Stimulated activated CD4-positive, alpha-beta T cell treated with anti-CD3 and anti-CD28 coated beads, Interleukin-12 subunit alpha, Interleukin-12 subunit beta, amount 100 ng/mL, for 48 hours (primary cell): ENCODE data around the gene PLEKHA1.

Experiments
- DNase-seq, 3 donors: peaks; one replicate each; pipeline ENCODE4 v3.0.0-alpha.2; 2020; ENCODE audit warnings: low read depth in 2 of 3, low spot score in 1 of 3

PLEKHA1 gene

DNA sequence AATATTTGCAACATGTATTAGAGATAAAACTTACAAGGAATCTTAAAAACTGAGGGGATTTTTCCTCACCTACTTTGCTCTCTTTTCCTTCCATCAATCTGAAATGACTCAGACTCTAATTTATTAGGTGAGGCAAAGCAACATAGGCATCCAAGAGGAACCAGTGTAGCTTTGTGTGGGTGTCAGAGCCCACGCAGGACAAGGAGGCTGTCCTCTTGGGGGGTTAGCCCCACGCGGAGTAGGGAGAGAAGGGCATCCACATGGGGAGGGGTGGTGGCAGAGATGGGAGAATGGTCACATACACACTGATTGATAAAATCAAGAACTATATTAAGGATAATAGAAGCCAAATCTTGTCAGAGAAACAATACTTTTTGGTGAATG is 46.1 kb downstream of the PLEKHA1 start:
- no peak for DNase-seq

DNA sequence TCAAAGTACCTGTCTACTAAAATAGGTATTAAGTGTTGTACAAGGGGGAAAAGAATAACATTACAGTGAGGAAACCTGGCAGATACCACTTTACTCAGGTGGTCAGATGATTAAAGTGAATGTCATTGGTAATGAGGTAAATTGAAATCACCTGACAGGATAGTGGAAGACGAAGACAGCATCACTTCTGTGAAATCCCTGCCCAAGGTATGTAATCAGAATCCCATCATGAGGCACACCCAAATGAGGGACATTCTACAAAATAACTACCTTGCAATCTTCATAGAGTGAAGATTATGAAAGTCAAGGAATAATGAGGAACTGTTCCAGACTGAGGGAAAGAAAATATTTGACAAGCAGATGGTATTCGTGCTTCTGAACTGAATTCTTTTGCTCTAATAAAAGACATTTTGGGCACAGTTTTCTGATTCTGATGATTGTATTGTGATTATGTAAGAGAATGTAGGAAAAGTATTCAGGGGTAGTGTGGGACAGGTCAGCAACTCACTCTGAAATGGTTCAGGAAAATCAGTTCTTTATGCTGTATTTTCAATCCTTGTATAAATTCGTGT is 46.6 kb downstream of the PLEKHA1 start:
- DNase-seq: no peak

DNA sequence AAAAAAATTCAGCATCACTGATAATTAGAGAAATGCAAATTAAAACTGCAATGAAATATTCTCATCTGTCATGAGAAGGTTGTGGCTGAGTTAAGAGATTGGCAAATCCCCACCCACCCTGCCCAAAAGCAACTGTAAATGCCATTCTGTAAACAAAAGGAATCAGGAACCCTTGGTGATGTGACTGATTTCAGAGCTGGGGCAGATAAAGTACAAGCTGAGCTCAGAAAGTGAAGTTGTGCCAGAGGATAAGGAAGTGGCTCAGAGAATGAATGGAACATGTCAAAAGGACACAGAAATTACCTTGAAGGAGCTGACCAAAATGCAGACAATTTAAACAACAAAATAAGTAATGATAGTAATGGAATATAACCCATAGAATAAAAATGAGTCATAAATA is 47.2 kb downstream of the PLEKHA1 start:
- DNase-seq: no peak

DNA sequence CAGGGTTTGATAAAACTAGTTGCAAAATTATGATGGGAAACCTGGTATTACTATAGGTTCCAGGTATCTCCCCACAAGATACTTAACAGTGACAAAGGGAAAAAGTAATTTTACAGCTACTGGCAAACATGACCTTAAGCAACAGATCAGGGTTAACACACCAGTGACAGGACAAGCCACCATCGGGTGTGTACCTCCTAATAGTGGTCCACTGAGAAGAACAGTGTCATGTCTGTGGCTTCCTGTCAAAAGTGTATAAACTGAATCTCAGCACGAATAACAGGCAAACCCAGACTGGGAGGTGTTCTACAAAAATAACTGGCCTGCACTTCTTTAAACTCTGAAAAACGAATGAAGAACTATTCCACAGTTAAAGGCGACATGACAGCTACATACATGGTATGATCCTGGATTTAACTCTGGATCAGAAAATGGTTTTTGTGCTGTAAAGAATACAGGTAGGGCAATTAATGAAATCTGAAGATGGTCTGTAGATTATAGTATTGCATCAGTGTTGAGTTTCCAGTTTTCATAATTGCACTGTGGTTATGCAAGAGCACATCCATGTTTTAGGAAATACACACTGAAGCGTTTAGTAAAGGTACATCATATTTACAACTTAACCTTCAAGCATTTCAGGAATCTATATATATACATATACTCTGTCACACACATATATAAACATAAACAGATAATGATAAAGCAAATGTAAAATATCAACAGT is 47.9 kb downstream of the PLEKHA1 start:
- no peak for DNase-seq

DNA sequence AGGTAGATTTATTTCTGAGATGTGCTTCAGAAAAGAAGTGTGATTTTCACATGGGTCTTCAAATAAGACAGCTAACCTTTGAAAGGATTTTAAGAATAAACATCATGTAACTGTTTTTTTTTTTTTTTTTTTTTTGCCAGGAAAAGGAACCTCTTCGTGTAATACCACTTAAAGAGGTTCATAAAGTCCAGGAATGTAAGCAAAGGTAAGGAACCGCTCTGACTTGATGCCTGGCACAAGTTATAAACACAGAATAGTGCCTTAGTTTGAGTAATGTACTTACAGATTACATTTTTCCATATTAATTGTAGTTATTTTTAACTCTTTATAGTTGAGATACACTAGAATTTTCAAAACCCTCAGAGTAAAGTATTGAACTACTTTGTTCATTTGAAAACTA is 49.6 kb downstream of the PLEKHA1 start:
- no peak for DNase-seq

DNA sequence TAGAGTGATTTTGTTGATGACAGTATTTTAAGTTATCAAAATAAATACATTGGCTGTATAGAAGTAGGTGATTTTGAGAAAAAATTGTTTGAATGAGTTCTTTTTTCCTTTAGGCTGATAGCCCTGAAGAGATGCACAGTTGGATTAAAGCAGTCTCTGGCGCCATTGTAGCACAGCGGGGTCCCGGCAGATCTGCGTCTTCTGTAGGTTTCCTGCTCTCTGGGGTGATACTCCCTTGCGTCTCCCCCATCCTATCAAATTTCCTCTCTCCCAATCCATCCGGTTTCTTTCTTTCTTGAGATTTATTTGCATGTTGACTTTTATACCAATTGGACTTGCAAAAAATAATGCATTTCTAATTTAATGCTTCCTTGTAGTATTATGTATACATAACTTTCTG is 52.3 kb downstream of the PLEKHA1 start:
- DNase-seq: no peak

DNA sequence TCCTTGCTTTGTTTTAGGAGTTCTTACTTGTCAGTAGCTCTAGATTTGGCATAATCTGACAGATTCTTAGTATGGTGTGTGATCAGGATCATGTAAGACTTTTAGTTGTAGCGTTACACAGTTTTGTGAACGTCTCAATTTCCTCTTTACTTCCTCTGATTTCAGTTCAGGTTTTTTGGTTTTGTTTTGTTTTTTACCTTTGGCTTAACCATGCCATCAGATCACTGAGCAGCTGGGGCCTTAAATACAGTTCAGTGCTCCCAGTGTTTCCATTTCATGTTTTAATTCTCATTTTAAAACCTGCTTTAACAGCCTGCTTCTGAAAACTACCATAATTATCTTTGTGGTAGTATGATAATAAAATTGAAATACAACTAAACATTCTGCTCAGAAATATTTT is 52.8 kb downstream of the PLEKHA1 start:
- DNase-seq: no peak

DNA sequence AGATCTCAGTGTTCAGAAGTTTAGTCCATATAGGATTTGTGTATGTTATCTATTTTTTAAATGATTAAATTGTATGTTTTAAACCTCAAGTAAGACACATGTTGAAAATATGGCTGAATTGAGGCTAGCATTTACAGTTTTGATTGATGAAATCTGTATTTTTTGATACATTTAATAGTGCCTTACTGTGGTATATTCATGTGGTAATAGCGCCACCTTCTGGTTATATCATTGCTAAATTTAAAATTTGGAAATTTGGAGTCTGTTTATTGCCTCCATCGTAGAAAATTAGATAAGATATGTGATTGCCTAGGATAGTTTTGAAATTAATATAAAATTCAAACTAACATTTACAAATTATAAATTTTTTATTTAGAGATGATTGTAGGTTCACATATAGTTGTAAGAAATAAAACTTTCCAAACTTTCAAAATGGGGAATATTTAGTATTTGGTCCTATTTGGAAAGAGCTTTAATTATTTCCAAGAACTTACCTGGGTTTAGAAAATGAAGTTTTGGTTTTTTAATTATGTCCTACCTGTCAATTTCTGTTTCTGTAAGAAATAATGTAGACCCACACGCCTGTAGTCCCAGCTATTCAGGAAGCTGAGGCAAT is 60.8 kb downstream of the PLEKHA1 start:
- peak in 1 of 3 donors; percentile 52 for DNase-seq

DNA sequence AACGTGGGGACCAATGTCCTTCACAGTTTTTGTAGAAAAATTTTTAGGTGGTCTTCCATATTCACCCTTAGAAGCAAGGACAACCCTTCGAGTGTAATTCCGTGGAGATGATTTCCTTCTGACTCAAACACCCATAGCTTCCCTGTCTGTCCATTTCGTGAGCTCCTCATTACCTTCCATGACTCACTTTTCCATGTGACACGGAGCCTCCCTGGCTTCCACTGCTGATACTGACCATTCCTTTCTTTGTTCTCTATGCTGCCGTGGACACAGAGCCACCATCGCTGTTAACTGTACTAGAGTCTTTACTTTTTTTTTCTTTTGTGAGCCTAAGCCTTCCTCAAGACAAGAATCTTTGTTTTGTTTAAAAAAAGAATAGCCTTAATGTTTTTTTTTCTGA is 67.5 kb downstream of the PLEKHA1 start:
- no peak for DNase-seq

DNA sequence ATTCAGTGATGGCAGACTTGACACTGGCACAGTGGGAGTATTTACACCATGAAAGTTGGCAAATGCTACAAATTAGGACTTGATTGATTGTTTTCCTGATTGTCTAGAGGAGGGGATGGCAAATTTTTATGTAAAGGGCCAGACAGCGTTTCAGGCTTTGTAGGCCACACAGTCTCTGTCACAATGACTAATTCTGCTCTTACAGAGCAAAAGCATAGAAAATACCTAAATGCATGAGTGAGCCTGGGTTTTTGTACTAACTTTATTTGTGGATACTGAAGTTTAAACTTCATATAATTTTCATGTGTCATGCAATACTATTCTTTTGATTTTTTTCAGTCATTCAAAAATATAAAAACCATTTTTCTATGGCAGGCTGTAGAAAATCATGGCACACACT is 71.0 kb downstream of the PLEKHA1 start:
- DNase-seq: no peak

DNA sequence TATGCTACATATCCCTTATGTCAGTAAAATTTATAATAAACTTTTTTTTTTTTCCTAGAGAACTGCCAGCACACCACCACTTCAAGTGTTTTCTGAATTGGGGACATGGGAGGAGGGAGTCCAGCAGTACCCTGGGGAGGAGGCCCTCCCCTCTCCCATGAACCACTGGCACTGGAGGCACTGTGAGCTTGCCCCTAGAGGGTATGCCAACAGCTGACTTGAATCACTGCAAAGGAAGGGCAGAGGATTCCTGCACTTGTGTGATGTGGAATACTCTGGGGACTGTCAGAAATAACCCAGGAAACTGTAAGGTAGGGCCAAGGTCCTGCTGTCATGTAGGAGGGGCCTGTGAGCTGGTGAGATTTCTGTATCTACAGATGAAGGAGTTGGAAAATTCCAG is 71.4 kb downstream of the PLEKHA1 start:
- DNase-seq: no peak

DNA sequence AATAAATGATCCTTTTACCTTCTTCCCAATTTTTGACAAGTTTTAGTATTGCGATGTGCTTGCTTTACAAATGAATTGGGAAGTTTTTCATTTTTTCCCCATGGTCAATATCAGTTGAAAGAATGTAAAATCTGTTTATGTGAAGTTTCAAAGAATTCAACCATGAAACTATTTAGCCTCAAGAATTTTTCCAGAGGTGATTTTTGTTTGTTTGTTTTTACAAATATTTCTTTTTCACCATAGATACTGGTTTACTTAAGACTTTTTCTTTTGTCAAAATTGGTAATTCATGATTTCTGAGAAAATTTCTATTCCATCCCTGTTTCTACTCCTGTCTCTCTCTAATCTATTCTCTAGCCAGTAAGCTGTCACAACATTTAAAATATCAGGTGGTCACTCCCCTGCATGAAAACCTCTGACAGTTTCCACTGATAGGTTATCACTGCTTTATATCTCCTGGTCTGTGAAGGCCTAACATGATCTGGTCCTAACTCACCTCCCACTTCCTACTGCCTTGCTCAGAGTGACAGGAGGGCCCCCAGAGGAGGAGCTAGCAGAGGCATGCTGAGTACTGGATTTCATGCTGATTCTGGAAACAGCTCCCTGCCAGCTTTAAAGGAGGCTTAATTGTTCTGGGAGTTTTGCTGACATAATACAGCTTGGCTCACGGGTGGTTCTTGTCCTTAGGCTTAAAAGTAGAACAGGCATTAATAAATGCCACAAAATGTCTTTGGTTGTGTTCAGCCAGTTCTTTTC is 72.3 kb downstream of the PLEKHA1 start:
- DNase-seq: no peak

DNA sequence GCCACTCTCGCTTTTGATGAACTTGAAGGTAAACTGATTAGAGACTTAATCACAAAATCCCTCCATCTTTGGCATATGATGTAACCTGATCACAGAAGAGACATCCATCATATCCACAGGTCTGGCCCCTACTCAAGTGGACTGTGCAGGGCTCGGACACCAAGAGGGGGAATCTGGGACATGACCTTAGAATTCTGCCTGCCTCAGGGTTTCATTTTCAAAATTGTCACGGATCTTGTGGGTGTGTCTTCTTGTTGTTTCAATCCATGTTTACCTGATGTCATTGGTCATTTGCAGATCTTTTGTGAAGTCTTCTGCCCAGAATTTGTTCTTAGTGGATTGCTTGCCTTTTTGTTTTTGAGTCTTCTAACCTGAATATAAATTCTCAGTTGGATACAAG is 74.1 kb downstream of the PLEKHA1 start:
- no peak for DNase-seq

DNA sequence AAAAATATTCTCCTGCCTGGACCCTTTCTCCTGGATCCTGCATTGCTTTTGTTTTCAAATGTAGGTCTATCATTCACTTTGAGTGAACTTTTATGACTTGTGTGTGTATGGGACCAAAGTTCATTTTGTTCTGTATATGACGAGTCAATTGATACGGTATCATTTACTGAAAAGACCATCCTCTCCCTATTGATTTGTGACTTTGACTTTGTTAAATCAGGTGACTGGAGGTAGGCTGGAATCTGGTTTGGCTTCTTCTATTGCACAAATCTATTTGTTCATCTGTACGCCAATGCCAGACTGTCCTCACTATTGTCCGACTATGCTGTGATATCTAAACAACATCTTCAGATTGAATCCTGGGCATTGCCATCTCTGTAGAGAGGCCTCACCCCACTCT is 74.6 kb downstream of the PLEKHA1 start:
- no peak for DNase-seq

DNA sequence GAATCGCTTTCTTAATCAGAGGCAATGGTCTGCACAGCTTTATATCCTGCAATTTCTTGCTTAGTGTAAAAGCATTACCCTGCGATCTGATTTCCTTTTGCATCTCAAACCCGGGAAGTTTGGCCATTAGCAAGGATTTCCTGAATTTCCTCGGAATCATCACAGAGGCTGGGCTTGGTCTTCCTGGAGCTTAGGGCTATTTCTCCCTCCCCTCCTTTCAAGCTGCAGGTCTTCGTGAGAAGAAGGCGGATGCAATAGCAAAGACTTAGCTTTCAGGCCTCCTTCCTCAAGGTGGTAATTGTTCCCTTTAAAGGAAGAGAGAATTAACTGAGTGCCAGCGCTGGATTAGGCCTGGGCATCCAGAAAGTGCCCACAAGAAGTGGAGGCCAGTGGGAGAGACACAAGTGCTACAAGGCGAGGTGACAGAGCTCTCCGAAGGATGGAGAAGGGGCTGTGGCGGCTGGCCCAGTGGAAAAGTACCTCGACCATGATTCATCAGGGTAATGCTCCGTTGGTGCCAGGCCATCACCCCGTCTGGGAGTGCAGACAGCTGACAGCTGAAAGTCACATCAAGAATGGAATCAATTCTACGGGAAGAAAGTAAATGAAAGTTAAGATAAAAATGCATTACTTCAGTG is 76.0 kb downstream of the PLEKHA1 start:
- no peak for DNase-seq

DNA sequence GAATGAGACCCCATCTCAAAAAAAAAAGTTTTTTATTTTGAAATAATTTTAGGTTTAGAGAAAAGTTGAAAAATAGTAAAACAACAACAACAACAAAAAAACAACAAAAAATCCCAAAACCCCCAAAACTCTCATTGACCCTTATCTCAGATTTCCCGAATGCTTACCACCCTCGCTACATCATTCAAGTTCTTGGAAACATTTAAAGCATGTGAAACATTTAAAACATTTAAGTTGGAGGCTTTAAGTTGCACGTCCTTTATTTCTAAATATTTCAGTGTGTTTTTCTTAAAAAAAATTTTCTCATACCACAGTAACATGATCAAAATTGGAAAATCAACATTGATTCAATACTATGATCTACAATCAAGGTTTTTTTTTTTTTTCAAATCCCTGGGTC is 79.6 kb downstream of the PLEKHA1 start:
- DNase-seq: no peak

DNA sequence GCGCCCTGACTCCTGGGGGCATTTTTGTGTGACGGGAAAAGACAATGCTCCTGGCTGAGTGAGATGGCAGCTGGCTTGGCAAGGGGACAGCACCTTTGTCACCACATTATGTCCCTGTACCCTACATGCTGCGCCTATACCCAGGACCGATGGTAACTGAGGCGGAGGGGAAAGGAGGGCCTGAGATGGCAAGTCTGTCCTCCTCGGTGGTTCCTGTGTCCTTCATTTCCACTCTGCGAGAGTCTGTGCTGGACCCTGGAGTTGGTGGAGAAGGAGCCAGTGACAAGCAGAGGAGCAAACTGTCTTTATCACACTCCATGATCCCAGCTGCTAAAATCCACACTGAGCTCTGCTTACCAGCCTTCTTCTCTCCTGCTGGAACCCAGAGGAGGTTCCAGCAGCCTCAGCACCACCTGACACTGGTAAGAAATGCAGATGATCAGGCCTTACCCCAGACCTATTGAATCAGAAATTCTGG is 80.1 kb downstream of the PLEKHA1 start, which contains the start of gene ARMS2:
Gene ARMS2 (plus strand): TSS at position 51 of the 478 bp plus-strand sequence. CDS start 75 bp downstream, at position 126.
- DNase-seq: no peak

DNA sequence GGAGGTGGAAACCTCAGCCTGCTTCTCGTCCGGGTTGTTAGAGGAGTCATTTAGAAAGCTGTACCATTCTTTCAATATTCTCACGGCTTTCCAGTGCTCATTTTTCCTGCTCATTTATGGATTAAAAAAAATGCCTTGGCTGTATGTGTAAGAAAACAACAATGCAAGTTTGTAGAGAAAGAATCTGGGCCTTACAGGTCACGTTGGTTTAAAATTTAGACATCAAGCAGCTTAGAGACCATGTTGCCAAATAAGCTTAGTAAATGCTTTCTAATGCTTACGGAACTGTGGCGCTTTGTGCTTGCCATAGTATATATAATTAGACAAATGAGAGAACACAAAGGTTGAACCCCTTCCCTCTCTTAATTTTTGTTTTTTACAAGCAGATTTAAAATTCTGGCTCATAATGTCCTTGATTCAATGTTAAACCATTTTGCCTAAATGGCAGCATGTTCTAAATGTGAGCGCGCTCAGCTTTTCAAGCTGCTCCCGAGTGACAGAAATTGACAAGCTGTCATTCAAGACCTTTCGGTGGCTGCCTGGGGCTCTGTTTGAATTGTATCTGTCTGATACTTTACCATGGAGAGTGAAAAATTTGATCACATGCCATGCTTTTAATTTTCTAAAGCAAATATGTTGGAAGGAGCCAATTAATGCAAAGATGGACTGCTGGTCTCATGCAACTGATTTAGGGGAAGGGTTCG is 81.0 kb downstream of the PLEKHA1 start:
- no peak for DNase-seq

DNA sequence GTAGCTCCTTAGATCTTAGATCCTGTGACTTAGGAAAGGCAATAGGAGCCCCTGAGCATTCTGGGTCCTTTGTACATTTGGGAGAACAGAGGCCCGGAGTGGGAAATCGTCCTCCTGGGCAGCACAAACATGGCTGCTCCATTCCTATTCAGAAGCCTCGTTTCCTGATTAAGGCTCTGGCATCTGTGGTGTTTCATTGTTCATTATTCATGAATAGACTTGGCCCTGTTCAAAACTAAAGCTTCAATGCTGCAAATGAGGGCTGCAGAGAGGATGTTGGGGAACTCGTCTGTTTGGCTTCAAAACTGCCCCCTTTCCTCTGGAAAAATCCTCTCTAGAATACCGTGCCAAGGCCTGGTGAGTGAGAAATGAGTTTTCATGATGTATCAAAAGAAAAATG is 83.4 kb downstream of the PLEKHA1 start:
- no peak for DNase-seq

DNA sequence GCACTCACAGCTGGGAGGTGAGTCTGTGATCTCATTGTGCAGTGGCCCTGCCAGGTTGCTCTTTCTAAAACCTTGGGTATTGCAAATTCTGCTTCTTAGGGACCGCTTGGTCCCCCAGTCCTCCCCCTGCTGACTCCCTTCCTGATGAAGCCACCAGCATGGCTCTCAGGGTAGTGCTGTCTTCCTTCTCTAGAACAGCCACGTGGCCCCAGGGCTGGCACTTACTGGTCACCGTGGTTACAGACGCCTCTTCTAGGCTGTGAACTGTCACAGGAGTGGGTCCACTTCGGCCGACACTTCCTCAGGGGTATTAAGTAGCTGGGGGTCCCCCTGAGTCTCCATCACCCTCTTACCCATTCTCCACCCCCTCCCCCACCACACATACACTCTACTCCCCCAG is 84.2 kb downstream of the PLEKHA1 start:
- DNase-seq: no peak
